Loucy (cell line): ENCODE results near the gene VWC2L.

Source experiments
- CTCF ChIP-seq: fragments of 200-600 bp; sonication (generic); conservative IDR thresholded peaks from 2 replicates; pipeline ENCODE4 v1.5.1; 2014; ENCODE audit warnings: mild to moderate bottlenecking, antibody characterized with exemption, low read length
- EZH2phosphoT487 ChIP-seq: fragments of 200-600 bp; IDR thresholded peaks from 2 replicates; pipeline ENCODE4 v1.6.1; 2018; ENCODE audit warnings: antibody characterized with exemption, mild to moderate bottlenecking, moderate library complexity, borderline replicate concordance

DNA sequence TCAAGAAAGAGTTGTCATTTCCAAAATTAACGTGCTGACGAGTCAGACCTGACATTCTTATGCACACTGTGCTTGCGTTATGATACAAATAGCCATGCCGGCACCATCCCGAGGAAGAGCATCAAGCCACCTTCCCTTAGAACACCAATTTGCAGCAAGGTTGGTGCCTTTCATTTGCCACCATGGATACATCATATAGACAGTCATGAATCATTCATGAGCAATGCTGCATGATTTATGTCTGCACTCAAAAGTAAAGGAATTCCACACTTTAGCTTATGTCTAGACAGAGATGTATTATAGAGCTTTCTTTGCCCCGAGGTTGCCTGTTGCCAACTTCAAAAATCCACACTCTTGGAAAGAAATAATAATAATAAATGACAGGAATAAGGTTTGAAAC, 166.9 kb downstream of the VWC2L start:
- TF ChIP-seq CTCF (no peak), EZH2phosphoT487 (no peak)
